Uterus (tissue), 2 donors: ENCODE data around the gene NPIPA8.
"Not testable (repeated sequence)": the region's sequence is repeated elsewhere in the genome, so short reads cannot be mapped to it uniquely, and the experiment has no call there.

ENCODE experiments used
- CTCF ChIP-seq, 4 experiments: fragments of 200-600 bp in 2 of 4; fragments of 450-650 bp in 2 of 4; sonication (generic) in 2 of 4; IDR thresholded peaks; one replicate each; pipeline ENCODE4 v1.5.1; 2016 to 2019; ENCODE audit warnings: antibody characterized with exemption in 4 of 4, mild to moderate bottlenecking in 2 of 4, moderate library complexity in 1 of 4
- POLR2A ChIP-seq, 2 donors: fragments of 450-650 bp; IDR thresholded peaks; one replicate each; pipeline ENCODE4 v1.6.1; 2016; ENCODE audit warnings: antibody characterized with exemption in 2 of 2, mild to moderate bottlenecking in 1 of 2, moderate library complexity in 1 of 2

- not testable (repeated sequence) for TF ChIP-seq POLR2A, CTCF (IDR thresholded peaks at IDR 0.05)
Observed at GRCh38 chr16:18336636-18337035, at the start of gene NPIPA8.
